PC-3 (cell line): Measurements from ENCODE around the gene KLHL40. TPM values are rescaled to one million over a fixed set of nuclear protein-coding genes. Genes with fewer than 3 reads are reported as not detected.
A peak's percentile ranks its signal among the peaks of the same experiment; 100 is the strongest.

Source experiments
- ATAC-seq: fragments of 200-7000 bp; cut with Tn5 transposase; 2 replicates; pipeline ENCODE4 v1.9.1; 2020; ENCODE audit warnings: mild to moderate bottlenecking, moderate library complexity
- BruUV-seq: library from RNA; stranded (reverse); fragments of 400-500 nt; replicated peaks from 2 replicates; lab custom pipeline; 2021; lab: Mats Ljungman, UMichigan
- CTCF ChIA-PET: fragments of 300-600 bp; sonication (Branson Sonifier 250); formaldehyde crosslinking; loops from one replicate; lab custom pipeline; 2022; ENCODE audit warnings: antibody characterized with exemption; lab: Charles Lee
- POLR2A ChIA-PET: fragments of 300-600 bp; sonication (Branson Sonifier 250); formaldehyde crosslinking; loops from one replicate; lab custom pipeline; 2022; ENCODE audit warnings: antibody characterized with exemption; ENCODE audit not compliant: unreplicated experiment; lab: Charles Lee
- DNase-seq: peaks from one replicate; pipeline ENCODE4 v3.0.0-alpha.2; 2015
- H2AFZ ChIP-seq: fragments of 300-600 bp; sonication (generic); 2 replicates; pipeline ENCODE4 v1.6.0; 2016; ENCODE audit warnings: antibody characterized with exemption, low read length
- H3F3A ChIP-seq: fragments of 300-600 bp; sonication (generic); one replicate; pipeline ENCODE4 v1.6.0; 2017; ENCODE audit warnings: antibody characterized with exemption, low read length, control low read depth, mild to moderate bottlenecking; ENCODE audit not compliant: unreplicated experiment
- H3K27ac ChIP-seq: fragments of 300-600 bp; sonication (generic); 2 replicates; pipeline ENCODE4 v1.5.1; 2016; ENCODE audit warnings: mild to moderate bottlenecking, low read length
- H3K27me3 ChIP-seq: fragments of 300-600 bp; sonication (generic); 2 replicates; pipeline ENCODE4 v1.6.1; 2016; ENCODE audit warnings: low read length, mixed read lengths
- H3K36me3 ChIP-seq: fragments of 300-600 bp; sonication (generic); 2 replicates; pipeline ENCODE4 v1.6.1; 2016; ENCODE audit warnings: low read depth, mixed run types, low read length, mixed read lengths
- H3K4me1 ChIP-seq: fragments of 300-600 bp; sonication (generic); 2 replicates; pipeline ENCODE4 v1.5.1; 2016; ENCODE audit warnings: low read length; ENCODE audit not compliant: insufficient read depth
- H3K4me2 ChIP-seq: fragments of 300-600 bp; sonication (generic); 2 replicates; pipeline ENCODE4 v1.6.0; 2016; ENCODE audit warnings: low read length
- H3K4me3 ChIP-seq: fragments of 300-600 bp; sonication (generic); 2 replicates; pipeline ENCODE4 v1.5.1; 2016; ENCODE audit warnings: mild to moderate bottlenecking, low read length, mixed read lengths
- H3K79me2 ChIP-seq: fragments of 300-600 bp; sonication (generic); 2 replicates; pipeline ENCODE4 v1.6.1; 2017; ENCODE audit warnings: low read length, mixed read lengths
- H3K9ac ChIP-seq: fragments of 300-600 bp; sonication (generic); 2 replicates; pipeline ENCODE4 v1.6.0; 2016; ENCODE audit warnings: mild to moderate bottlenecking, low read length
- H3K9me2 ChIP-seq: fragments of 300-600 bp; sonication (generic); replicated peaks from 2 replicates; pipeline ENCODE4 v1.6.1; 2016; ENCODE audit warnings: mixed run types, low read length, mixed read lengths
- H3K9me3 ChIP-seq: fragments of 300-600 bp; sonication (generic); 2 replicates; pipeline ENCODE4 v1.6.1; 2016; ENCODE audit warnings: low read length, mixed read lengths
- H4K20me1 ChIP-seq: fragments of 300-600 bp; sonication (generic); 2 replicates; pipeline ENCODE4 v1.6.1; 2016; ENCODE audit warnings: low read length, mixed read lengths
- CTCF ChIP-seq: fragments of 300-600 bp; sonication (generic); conservative IDR thresholded peaks from 2 replicates; pipeline ENCODE4 v1.5.1; 2017; ENCODE audit warnings: antibody characterized with exemption, low read depth, mild to moderate bottlenecking, low read length
- EZH2 ChIP-seq: fragments of 300-600 bp; sonication (generic); IDR thresholded peaks from one replicate; pipeline ENCODE4 v1.6.1; 2017; ENCODE audit warnings: antibody characterized with exemption, mild to moderate bottlenecking, low read length; ENCODE audit not compliant: unreplicated experiment
- EZH2phosphoT487 ChIP-seq: fragments of 300-600 bp; sonication (generic); IDR thresholded peaks from 2 replicates; pipeline ENCODE4 v1.6.1; 2018; ENCODE audit warnings: mild to moderate bottlenecking, antibody characterized with exemption, low read length, borderline replicate concordance
- intact Hi-C: fragments of 100-400 bp; cut with micrococcal nuclease; formaldehyde crosslinking; loops from 2 replicates; pipeline ENCODE4 v1.9.0; 2023
- total RNA-seq: library from RNA; depleted of rRNA; stranded (reverse); fragments of >200 nt; gene quantifications from 2 replicates; pipeline ENCODE4 v1.2.3, GENCODE V29; 2014

KLHL40 gene
- total RNA-seq, 1 experiment from 2014 or later, result not detected

- Histone ChIP-seq H2AFZ (no peak overlapping the region), H3K9me2 (no peaks in the 10 kb centered on the region), H4K20me1 (no peaks in the 10 kb centered on the region), H3K79me2 (0 out of 2 replicates have a peak, but pooled peaks cover 8% of the 10 kb centered on the region), H3F3A (no peaks in the 10 kb centered on the region), H3K9ac (no peak overlapping the region), H3K36me3 (peaks cover 30% of the 10 kb centered on the region), H3K27ac (no peak overlapping the region), H3K4me1 (peaks cover 28% of the 10 kb centered on the region), H3K4me3 (no peak overlapping the region), H3K9me3 (no peaks in the 10 kb centered on the region), H3K27me3 (no peaks in the 10 kb centered on the region), H3K4me2 (no peak overlapping the region)
- no peak for TF ChIP-seq EZH2
- TF ChIP-seq EZH2phosphoT487, result no peak
- TF ChIP-seq CTCF, result no peak
- DNase-seq (no peak), ATAC-seq (no peak)
- intact Hi-C loops, result no loop called here
- CTCF ChIA-PET, result no interaction called here
- POLR2A ChIA-PET, result no interaction called here
- BruUV-seq, result no TSS peak
Measured at GRCh38 chr3:42649783-42650182, 35.6 kb upstream of the KLHL40 start.

GRCh38 chr3:42651248-42652091 lies 33.9 kb upstream of the KLHL40 start:
- Histone ChIP-seq H3K27ac (0 out of 2 replicates have a peak overlapping the region, but pooled peaks have one; percentile 7), H3K36me3 (peaks cover 14% of the 10 kb centered on the region), H3K27me3 (no peaks in the 10 kb centered on the region), H3K9me3 (no peaks in the 10 kb centered on the region), H3K9ac (no peak overlapping the region), H4K20me1 (no peaks in the 10 kb centered on the region), H3K4me1 (peaks cover 28% of the 10 kb centered on the region), H3K4me3 (no peak overlapping the region), H3F3A (no peaks in the 10 kb centered on the region), H3K4me2 (peak overlapping the region; percentile 100), H3K9me2 (no peaks in the 10 kb centered on the region), H3K79me2 (0 out of 2 replicates have a peak, but pooled peaks cover 8% of the 10 kb centered on the region), H2AFZ (no peak overlapping the region)
- peak; percentile 5; the same call in 1 of the 2 replicates for ATAC-seq
- POLR2A ChIA-PET, result no interaction called here
- CTCF ChIA-PET, result interaction anchor here (1.3 kb wide), 1 partner anchor 93 kb away, joined by 3 read pairs; no protein-coding TSS in a partner anchor
- TF ChIP-seq EZH2phosphoT487 (no peak), EZH2 (no peak), CTCF (no peak)
- peak; percentile 53 for DNase-seq
- intact Hi-C loops, result loop anchor here (1.0 to 2.0 kb wide), 3 partner anchors 51 to 177 kb away; partner anchors contain the start of gene NKTR
- BruUV-seq, result no TSS peak
